GM18867 (cell line): ENCODE data around the gene RAI1.
A peak's percentile ranks its signal among the peaks of the same experiment; 100 is the strongest.
"Not testable (repeated sequence)": the region's sequence is repeated elsewhere in the genome, so short reads cannot be mapped to it uniquely, and the experiment has no call there.

ENCODE experiments used
- ATAC-seq: cut with Tn5 transposase; IDR thresholded peaks from one replicate; pipeline ENCODE4 v1.9.1; 2021; ENCODE audit warnings: mild to moderate bottlenecking, moderate library complexity; ENCODE audit not compliant: unreplicated experiment

The RAI1 gene

GRCh38 chr17:17795946-17796786 lies 114.9 kb downstream of the RAI1 start:
- ATAC-seq = no peak

- no peak for ATAC-seq
Observed at GRCh38 chr17:17796787-17797061, 115.5 kb downstream of the RAI1 start.

GRCh38 chr17:17797119-17797809 lies 116.0 kb downstream of the RAI1 start:
- ATAC-seq = no peak

GRCh38 chr17:17798010-17798556 lies 116.8 kb downstream of the RAI1 start:
- no peak for ATAC-seq

- ATAC-seq = no peak
Observed at GRCh38 chr17:17798573-17799255, 117.5 kb downstream of the RAI1 start.

- no peak for ATAC-seq
Observed at GRCh38 chr17:17800504-17801021, 119.3 kb downstream of the RAI1 start.

- ATAC-seq = no peak
Observed at GRCh38 chr17:17801800-17802481, 120.7 kb downstream of the RAI1 start.

GRCh38 chr17:17804007-17804406 lies 122.7 kb downstream of the RAI1 start:
- no peak for ATAC-seq

GRCh38 chr17:17805575-17805974 lies 124.3 kb downstream of the RAI1 start:
- no peak for ATAC-seq

- no peak for ATAC-seq
Observed at GRCh38 chr17:17806035-17806434, 124.8 kb downstream of the RAI1 start.

GRCh38 chr17:17806611-17807274 lies 125.5 kb downstream of the RAI1 start:
- ATAC-seq = no peak

GRCh38 chr17:17807440-17807839 lies 126.2 kb downstream of the RAI1 start:
- no peak for ATAC-seq

GRCh38 chr17:17808200-17808599 lies 126.9 kb downstream of the RAI1 start:
- ATAC-seq = not testable (repeated sequence)

- ATAC-seq = peak; percentile 43
Observed at GRCh38 chr17:17808706-17809432, 127.6 kb downstream of the RAI1 start.

GRCh38 chr17:17809531-17810083 lies 128.3 kb downstream of the RAI1 start:
- no peak for ATAC-seq

GRCh38 chr17:17810084-17810894 lies 129.0 kb downstream of the RAI1 start:
- ATAC-seq = no peak

GRCh38 chr17:17810895-17811248 lies 129.6 kb downstream of the RAI1 start:
- ATAC-seq = no peak

GRCh38 chr17:17811381-17812210 lies 130.3 kb downstream of the RAI1 start:
- no peak for ATAC-seq
